Natural killer cell (primary cell): ENCODE data around the gene OR56A5. TPM values are rescaled to one million over a fixed set of nuclear protein-coding genes. Genes with fewer than 3 reads are reported as not detected.
"Not testable (repeated sequence)": the region's sequence is repeated elsewhere in the genome, so short reads cannot be mapped to it uniquely, and the experiment has no call there.

Source experiments
- ATAC-seq, 3 donors: fragments of 150-1000 bp in 2 of 3; fragments of 200-7000 bp in 1 of 3; cut with Tn5 transposase; 1 replicate in 1 of 3; 2 replicates in 2 of 3; pipeline ENCODE4 v1.10.0; 2021; ENCODE audit warnings: mild to moderate bottlenecking in 2 of 3, moderate library complexity in 2 of 3
- DNase-seq, 2 donors: peaks; one replicate each; pipeline versions ENCODE4 v3.0.0 to v3.0.0-alpha.2; 2013 to 2021; ENCODE audit warnings: mixed read lengths in 1 of 2
- H3K27ac ChIP-seq: one replicate; pipeline ENCODE4 v1.5.1; 2013; ENCODE audit warnings: mild to moderate bottlenecking, low read length
- H3K27me3 ChIP-seq: one replicate; pipeline ENCODE4 v1.6.1; 2013; ENCODE audit warnings: low read length; ENCODE audit not compliant: control insufficient read depth, insufficient read depth
- H3K36me3 ChIP-seq: one replicate; pipeline ENCODE4 v1.6.1; 2013; ENCODE audit warnings: low read length; ENCODE audit not compliant: control insufficient read depth, insufficient read depth
- H3K4me1 ChIP-seq: one replicate; pipeline ENCODE4 v1.6.1; 2013; ENCODE audit warnings: low read length; ENCODE audit not compliant: control insufficient read depth, insufficient read depth
- H3K4me3 ChIP-seq: one replicate; pipeline ENCODE4 v1.5.1; 2013; ENCODE audit warnings: low read length
- H3K9me3 ChIP-seq: one replicate; pipeline ENCODE4 v1.6.1; 2013; ENCODE audit warnings: low read length; ENCODE audit not compliant: control insufficient read depth, insufficient read depth
- H3K27ac Mint-ChIP-seq, 2 donors: one replicate each; pipeline ENCODE4 v1.8.0; 2022; ENCODE audit warnings: mild to moderate bottlenecking in 2 of 2, mixed read lengths in 2 of 2, moderate library complexity in 1 of 2
- H3K27me3 Mint-ChIP-seq, 2 donors: one replicate each; pipeline ENCODE4 v1.8.0; 2022; ENCODE audit warnings: low read depth in 2 of 2, mixed read lengths in 2 of 2
- H3K36me3 Mint-ChIP-seq: one replicate; pipeline ENCODE4 v1.8.0; 2022; ENCODE audit warnings: mixed read lengths
- H3K4me1 Mint-ChIP-seq, 2 donors: one replicate each; pipeline ENCODE4 v1.8.0; 2022; ENCODE audit warnings: mixed read lengths in 2 of 2
- H3K4me3 Mint-ChIP-seq: one replicate; pipeline ENCODE4 v1.8.0; 2022; ENCODE audit warnings: mild to moderate bottlenecking, moderate library complexity, mixed read lengths
- H3K9me3 Mint-ChIP-seq, 2 donors: one replicate each; pipeline ENCODE4 v1.8.0; 2022; ENCODE audit warnings: mixed read lengths in 2 of 2
- WGBS: methylation state at CpG from one replicate; pipeline ENCODE4 v1.1.7; 2013; ENCODE audit warnings: missing lambda C conversion rate; ENCODE audit not compliant: insufficient coverage; 5-methylcytosine and 5-hydroxymethylcytosine counted together
- intact Hi-C: fragments of 100-400 bp; cut with micrococcal nuclease; formaldehyde crosslinking; loops from one replicate; pipeline ENCODE4 v1.14.2; 2022
- total RNA-seq, 4 donors: library from RNA; stranded (reverse); fragments of 120-200 nt in 1 of 4; gene quantifications; one replicate each; pipeline versions ENCODE4 v1.2.3 to v1.2.4, GENCODE V29; 2013 to 2022
- TF ChIP-seq, protein P1 (sequence below): fragments of 200-600 bp; IDR thresholded peaks from one replicate; pipeline ENCODE4 v1.8.0; 2022; ENCODE audit warnings: antibody characterized with exemption

OR56A5 gene
- total RNA-seq, 3 donors from 2014 or later (not counting 1 experiment from before 2014, with no cell fraction given): 0.41 TPM; not detected in 2

- DNase-seq: no peak
- H3K36me3 Mint-ChIP-seq: peaks cover 13% of the 10 kb centered on the region
- peaks cover 13 to 29% of the 10 kb centered on the region in 2 donors for H3K27me3 Mint-ChIP-seq
- intact Hi-C loops: no loop called here
- 80% methylated on average over 1 of the region's 2 CpGs for WGBS
- no peaks in the 10 kb centered on the region for H3K4me1 Mint-ChIP-seq
- H3K27ac Mint-ChIP-seq: no peak overlapping the region
- Histone ChIP-seq H3K4me3 (no peak overlapping the region), H3K27ac (no peak overlapping the region), H3K4me1 (no peaks in the 10 kb centered on the region), H3K27me3 (peaks cover 2% of the 10 kb centered on the region), H3K36me3 (no peaks in the 10 kb centered on the region), H3K9me3 (no peaks in the 10 kb centered on the region)
- H3K4me3 Mint-ChIP-seq: no peak overlapping the region
- TF ChIP-seq, protein P1, sequence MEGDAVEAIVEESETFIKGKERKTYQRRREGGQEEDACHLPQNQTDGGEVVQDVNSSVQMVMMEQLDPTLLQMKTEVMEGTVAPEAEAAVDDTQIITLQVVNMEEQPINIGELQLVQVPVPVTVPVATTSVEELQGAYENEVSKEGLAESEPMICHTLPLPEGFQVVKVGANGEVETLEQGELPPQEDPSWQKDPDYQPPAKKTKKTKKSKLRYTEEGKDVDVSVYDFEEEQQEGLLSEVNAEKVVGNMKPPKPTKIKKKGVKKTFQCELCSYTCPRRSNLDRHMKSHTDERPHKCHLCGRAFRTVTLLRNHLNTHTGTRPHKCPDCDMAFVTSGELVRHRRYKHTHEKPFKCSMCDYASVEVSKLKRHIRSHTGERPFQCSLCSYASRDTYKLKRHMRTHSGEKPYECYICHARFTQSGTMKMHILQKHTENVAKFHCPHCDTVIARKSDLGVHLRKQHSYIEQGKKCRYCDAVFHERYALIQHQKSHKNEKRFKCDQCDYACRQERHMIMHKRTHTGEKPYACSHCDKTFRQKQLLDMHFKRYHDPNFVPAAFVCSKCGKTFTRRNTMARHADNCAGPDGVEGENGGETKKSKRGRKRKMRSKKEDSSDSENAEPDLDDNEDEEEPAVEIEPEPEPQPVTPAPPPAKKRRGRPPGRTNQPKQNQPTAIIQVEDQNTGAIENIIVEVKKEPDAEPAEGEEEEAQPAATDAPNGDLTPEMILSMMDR: no peak
- H3K9me3 Mint-ChIP-seq: peaks cover 4 to 10% of the 10 kb centered on the region in 2 donors
- ATAC-seq: no peak
These were observed 1.3 kb downstream of the OR56A5 start for GRCh38 chr11:5966958-5967357.

DNA sequence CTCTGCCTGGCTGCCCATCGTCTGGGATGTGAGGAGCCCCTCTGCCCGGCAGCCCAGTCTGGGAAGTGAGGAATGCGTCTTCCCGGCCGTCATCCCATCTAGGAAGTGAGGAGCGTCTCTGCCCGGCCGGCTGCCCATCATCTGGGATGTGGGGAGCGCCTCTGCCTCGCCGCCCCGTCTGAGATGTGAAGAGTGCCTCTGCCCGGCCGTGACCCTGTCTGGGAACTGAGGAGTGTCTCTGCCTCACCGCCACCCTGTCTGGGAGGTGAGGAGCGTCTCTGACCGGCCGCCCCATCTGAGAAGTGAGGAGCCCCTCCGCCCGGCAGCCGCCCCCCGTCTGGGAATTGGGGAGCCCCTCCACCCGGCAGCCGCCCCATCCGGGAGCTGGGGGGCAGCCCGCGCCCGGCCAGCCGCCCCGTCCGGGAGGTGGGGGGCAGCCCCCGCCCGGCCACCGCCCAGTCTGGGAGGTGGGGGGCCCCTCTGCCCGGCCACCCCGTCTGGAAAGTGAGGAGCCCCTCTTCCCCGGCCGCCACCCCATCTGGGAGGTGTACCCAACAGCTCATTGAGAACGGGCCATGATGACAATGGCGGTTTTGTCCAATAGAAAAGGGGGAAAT is 7.5 kb downstream of the OR56A5 start:
- H3K4me3 Mint-ChIP-seq, H3K4me3 ChIP-seq, H3K36me3 ChIP-seq, H3K9me3 ChIP-seq, ATAC-seq, H3K9me3 Mint-ChIP-seq, intact Hi-C loops, H3K4me1 ChIP-seq, DNase-seq, H3K27ac ChIP-seq, H3K27me3 Mint-ChIP-seq, H3K27ac Mint-ChIP-seq, H3K4me1 Mint-ChIP-seq, H3K27me3 ChIP-seq: not testable (repeated sequence)
- 98% methylated on average over 40 of the region's 40 CpGs for WGBS
- H3K36me3 Mint-ChIP-seq: peaks cover 13% of the 10 kb centered on the region

DNA sequence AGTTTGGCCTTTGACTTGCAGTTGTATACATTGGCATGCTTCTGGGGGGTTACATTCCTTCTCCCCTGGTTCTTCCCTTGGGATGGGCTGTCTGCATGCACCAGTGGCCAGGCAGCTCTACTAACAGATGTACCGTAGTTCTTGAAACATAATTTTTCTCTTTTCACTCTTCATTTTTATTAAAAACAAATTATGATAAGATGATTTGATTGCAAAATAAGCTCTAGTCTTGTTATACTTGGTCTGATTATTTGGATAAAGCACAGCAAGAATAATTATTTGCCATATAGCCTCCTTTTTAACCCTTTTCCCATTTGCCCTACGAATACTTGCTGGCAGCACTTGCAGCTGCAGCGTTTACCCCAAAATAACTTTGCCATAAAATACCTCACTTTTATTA is 12.7 kb downstream of the OR56A5 start:
- intact Hi-C loops: no loop called here
- ATAC-seq (no peak), DNase-seq (no peak)
- no peak overlapping the region for H3K27ac Mint-ChIP-seq
- H3K4me3 Mint-ChIP-seq: no peak overlapping the region
- WGBS: 96% methylated on average over 2 of the region's 3 CpGs
- no peaks in the 10 kb centered on the region for H3K9me3 ChIP-seq
- H3K9me3 Mint-ChIP-seq: no peaks in the 10 kb centered on the region
- TF ChIP-seq, protein P1: no peak
- H3K4me1 Mint-ChIP-seq: no peaks in the 10 kb centered on the region
- H3K27ac ChIP-seq: no peak overlapping the region
- H3K4me3 ChIP-seq: no peak overlapping the region
- no peaks in the 10 kb centered on the region for H3K36me3 ChIP-seq
- peaks cover 2% of the 10 kb centered on the region for H3K27me3 ChIP-seq
- H3K36me3 Mint-ChIP-seq: no peaks in the 10 kb centered on the region
- no peaks in the 10 kb centered on the region for H3K4me1 ChIP-seq
- peaks cover 8 to 14% of the 10 kb centered on the region in 2 donors for H3K27me3 Mint-ChIP-seq

DNA sequence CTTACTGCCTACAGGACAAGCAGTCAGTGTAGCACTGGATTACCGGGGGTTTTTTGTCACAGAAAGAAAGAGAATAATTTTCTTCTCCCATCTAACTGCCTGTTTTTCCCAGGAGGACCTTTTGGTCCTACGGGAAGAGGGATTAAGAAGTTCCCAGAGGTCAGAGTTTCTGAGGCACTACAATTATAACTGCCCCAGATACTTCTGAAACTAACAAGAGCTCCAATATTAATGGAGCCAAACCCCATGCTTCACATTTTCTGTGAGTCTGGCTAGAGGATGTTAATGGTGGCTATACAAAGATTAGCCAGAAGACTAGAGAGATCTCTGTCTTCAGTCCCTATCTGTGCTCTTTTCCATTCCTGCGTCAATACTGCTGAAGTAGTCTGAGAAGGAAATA is 26.3 kb downstream of the OR56A5 start, which contains the start of gene OR56A3:
Gene OR56A3 (plus strand): TSS at position 301 of the 400 bp plus-strand sequence. CDS start 5,096 bp downstream, outside the sequence.
- no peak for ATAC-seq
- intact Hi-C loops: no loop called here
- no peak for DNase-seq
- Mint-ChIP-seq H3K36me3 (no peaks in the 10 kb centered on the region), H3K27ac (no peak within 1 kb of the TSS), H3K27me3 (peaks cover 0 to 36% of the 10 kb centered on the region in 2 donors), H3K4me3 (no peak within 1 kb of the TSS), H3K9me3 (peaks cover 2 to 4% of the 10 kb centered on the region in 2 donors), H3K4me1 (no peaks in the 10 kb centered on the region)
- Histone ChIP-seq H3K36me3 (no peaks in the 10 kb centered on the region), H3K4me3 (no peak within 1 kb of the TSS), H3K27ac (no peak within 1 kb of the TSS), H3K4me1 (no peaks in the 10 kb centered on the region), H3K9me3 (no peaks in the 10 kb centered on the region), H3K27me3 (no peaks in the 10 kb centered on the region)
- TF ChIP-seq, protein P1: no peak
- WGBS: 100% methylated on average over 2 of the region's 3 CpGs
